Activated CD4-positive, alpha-beta T cell treated with anti-CD3 and anti-CD28 coated beads, Interleukin-2, amount 50 U/mL, for 4 hours (primary cell): ENCODE measurements around the gene YES1.

Experiments used
- DNase-seq, 2 experiments: peaks; one replicate each; pipeline ENCODE4 v3.0.0-alpha.2; 2020

Gene YES1

GRCh38 chr18:811892-812375 is at the start of gene YES1:
Gene YES1, minus strand, starts transcription at chr18:812242. Its CDS starts 55,415 bp downstream, at chr18:756827.
- peak; percentile 61 to 68 for DNase-seq

- no peak for DNase-seq
Observed at GRCh38 chr18:857986-858385, 45.9 kb upstream of the YES1 start.

DNA sequence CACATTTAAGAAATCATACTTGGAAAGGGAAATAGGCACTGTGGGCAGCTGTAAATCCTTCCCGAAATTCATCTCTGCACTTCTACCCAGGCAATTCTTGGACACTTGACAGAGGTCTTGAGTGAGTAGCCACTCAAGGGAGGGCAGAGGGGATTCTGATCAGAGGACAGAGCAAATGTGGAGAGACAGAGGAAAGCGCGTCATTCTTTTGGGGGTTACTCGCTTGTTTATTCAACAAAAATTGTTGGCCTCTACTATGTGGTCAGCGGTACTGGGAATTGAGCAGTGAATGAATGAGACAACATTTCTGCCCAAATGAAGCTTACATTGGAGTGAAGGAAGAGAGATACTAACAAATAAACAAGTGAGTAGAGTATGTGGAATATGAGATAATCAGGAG is 41.4 kb upstream of the YES1 start:
- no peak for DNase-seq

- no peak for DNase-seq
Observed at GRCh38 chr18:850960-851359, 38.9 kb upstream of the YES1 start.

GRCh38 chr18:849021-849420 is 37.0 kb upstream of the YES1 start:
- DNase-seq, result no peak

- no peak for DNase-seq
Observed at GRCh38 chr18:848062-848861, 36.2 kb upstream of the YES1 start.

DNA sequence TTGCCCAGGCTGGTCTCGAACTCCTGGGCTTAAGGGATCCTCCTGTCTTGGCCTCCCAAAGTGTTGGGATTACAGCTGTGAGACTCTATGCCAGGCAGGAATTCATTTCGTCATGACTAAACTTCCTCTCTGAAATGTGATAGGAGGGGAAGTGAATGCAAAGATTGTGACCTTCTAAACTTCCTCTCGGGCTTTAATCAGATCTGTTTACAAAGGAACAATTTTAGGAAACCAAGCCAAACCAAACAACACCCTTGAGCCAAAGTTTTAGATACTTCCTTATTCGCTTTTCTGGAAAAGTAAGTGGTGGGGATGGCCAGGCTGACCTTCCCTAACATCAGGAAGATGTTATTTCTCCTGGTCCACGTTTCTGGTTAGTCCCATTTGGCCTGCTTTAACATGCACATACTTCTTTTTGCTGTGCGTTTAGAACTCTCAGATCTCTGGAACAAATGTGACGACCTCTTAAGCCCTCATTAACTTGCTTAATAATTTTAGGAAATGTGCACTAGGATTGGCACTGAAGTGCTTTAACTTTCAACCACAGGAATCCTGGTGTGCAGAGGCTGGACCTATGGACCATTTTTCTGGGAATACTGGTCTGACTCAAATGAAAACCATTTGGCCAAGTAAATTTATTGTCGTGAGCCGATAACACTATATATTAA is 33.2 kb upstream of the YES1 start:
- DNase-seq, result no peak

- DNase-seq, result no peak
Observed at GRCh38 chr18:841647-842370, 29.8 kb upstream of the YES1 start.

DNA sequence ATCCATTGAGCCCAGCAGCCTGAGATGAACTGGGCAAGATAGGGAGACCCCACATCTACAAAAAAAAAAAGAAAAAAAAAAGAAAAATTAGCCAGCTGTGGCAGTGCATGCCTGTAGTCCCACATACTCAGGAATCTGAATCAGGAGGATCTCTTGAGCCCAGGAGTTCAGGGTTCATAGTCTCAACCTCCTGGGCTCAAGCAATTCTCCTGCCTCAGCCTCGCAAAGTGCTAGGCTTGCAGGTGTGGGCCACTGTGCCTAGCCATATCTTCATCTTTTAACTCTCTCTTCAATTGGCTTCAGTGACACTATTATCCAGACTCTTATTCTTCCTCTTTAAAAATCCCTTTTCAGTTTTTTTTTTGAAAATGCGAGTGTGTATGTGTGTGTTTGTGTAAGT is 28.5 kb upstream of the YES1 start:
- DNase-seq, result no peak

- DNase-seq, result no peak
Observed at GRCh38 chr18:840023-840408, 28.0 kb upstream of the YES1 start.

DNA sequence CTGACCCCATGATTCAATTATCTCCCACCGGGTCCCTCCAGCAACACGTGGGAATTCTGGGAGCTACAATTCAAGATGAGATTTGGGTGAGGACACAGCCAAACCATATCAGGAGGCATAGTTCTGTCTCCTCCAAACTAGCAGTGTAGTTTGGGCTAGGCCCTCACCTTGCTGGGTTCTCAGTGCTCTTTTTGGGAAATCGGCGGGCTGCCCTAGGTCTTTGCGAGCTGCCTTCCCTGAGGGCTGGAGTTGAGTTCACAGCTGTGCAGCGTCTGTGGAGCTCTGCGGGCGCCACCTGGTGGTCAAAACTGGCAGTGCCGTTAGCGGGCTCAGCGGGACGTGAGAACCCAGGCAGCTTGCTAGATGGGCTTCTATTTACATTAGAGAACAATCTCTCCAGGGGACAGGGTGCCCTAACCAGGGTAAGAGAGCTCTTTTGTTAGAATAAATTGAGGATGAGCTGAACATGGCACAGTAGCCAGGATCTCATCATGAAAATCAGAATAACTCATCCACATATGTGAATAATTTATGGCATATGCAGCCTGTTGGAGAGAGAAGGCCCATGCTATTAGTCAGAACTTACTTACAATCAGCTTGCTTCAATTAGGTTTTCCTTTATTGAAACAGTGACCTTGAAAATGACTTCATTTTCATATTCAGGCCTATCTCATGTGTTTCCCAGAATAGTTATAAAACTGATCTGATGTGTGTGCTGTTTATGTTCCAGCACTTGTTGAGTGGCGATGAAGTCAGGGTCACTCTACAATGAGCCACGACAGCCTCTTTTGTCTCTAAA is 27.4 kb upstream of the YES1 start:
- peak; percentile 86 to 92 for DNase-seq

GRCh38 chr18:837922-838321 is 25.9 kb upstream of the YES1 start:
- DNase-seq, result no peak

DNA sequence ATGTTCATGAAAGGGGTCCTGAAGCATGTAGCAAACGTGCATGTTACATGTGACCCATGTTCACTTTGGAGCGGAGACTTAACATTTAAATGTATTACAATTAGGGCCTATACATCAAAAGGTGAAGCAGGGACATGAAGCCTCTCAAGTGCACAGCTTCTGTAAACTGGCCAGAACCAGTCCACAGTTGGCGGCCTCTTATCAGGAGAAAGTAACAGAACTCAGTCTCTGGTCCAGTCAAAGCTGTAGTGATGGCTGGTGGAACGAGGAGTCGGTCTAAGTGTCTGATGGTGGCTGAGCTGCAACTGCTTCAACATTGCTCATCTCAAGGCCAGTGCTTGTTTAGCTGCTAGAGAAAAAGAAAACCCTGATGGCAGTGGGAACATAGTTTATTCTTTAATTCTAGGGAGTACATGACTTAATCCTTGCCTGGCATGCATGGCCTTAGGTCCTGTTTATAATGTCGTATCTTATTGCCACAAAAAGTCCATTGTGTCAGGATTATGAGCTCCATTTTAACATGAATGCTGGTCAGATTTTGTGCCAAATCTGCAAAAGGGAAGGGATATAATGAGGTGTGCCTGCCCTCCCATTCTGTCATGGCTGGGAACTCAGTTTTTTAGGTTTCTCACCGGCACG is 22.2 kb upstream of the YES1 start:
- DNase-seq, result no peak

DNA sequence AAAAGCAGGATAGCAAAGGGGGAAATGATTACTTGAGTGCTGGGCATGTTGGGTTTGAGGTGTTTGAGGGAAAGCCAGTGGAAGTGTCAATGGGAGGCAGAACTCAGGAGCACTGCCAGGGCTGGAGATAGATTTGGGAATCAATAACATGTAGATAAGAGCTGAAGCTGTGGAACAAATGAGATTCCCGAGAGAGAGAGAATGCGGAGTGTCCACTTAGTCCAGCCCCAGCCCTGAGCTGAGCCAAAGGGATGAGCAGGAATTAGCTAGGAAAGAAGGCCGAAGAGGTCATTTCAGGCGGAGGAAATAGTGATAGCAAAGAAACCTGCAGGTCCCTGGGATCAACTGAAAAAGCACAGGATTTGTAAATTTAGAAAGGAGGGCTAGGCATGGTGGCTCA is 21.2 kb upstream of the YES1 start:
- DNase-seq, result no peak

- peak in 1 of 2 experiments; percentile 15 for DNase-seq
Observed at GRCh38 chr18:832085-832681, 20.1 kb upstream of the YES1 start.

GRCh38 chr18:830315-830901 is 18.4 kb upstream of the YES1 start:
- DNase-seq, result no peak

DNA sequence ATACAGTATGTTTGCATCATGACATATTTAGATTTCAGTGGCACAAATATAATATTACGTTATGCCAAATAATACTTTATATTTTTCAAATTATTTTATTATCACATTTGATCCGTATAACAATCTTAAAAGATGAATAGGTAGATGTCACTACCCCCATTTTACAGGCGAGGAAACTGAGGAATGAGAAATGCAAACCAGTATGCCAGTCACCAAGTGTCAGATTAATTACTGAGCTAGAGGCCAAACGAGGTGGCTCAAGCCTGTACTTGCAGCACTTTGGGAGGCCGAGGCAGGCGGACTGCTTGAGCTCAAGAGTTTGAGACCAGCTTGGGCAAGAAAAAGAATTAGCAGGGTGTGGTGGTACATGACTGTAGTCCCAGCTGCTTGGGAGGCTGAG is 17.4 kb upstream of the YES1 start:
- no peak for DNase-seq

- DNase-seq, result no peak
Observed at GRCh38 chr18:827093-827677, 15.1 kb upstream of the YES1 start.

GRCh38 chr18:825891-826585 is 14.0 kb upstream of the YES1 start:
- no peak for DNase-seq

DNA sequence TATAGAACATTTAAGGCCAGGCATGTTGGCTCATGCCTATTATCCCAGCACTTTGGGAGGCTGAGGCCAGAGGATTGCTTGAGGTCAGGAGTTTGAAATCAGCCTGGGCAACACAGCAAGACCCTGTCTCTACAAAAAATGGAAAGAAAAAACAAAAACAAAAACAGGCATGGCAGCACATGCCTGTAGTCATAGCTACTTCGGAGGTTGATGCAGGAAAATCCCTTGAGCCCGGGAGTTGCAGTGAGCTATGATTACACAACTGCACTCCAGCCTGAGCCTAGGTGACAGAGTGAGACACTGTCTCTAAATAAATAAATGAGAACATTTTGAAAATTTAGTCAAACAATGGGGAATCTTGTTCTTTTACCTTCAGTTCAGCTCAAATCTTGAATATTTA is 12.1 kb upstream of the YES1 start:
- no peak for DNase-seq
